Trophoblast cell (in vitro differentiated cells and primary cell): ENCODE measurements around the gene TUBB2B.
A peak's percentile ranks its signal among the peaks of the same experiment; 100 is the strongest.

Experiments used
- DNase-seq, 2 donors: peaks; one replicate each; pipeline ENCODE4 v3.0.0-alpha.2; 2016
- H2AFZ ChIP-seq: 2 replicates; pipeline ENCODE4 v1.6.1; 2013; ENCODE audit warnings: low read length, moderate library complexity, mild to moderate bottlenecking; ENCODE audit not compliant: insufficient read depth, poor library complexity
- H2AK5ac ChIP-seq: 2 replicates; pipeline ENCODE4 v1.6.1; 2013; ENCODE audit warnings: mild to moderate bottlenecking, low read length
- H2BK120ac ChIP-seq: 2 replicates; pipeline ENCODE4 v1.6.1; 2013; ENCODE audit warnings: low read length, mild to moderate bottlenecking, moderate library complexity; ENCODE audit not compliant: insufficient read depth, poor library complexity
- H2BK12ac ChIP-seq: 2 replicates; pipeline ENCODE4 v1.6.1; 2013; ENCODE audit warnings: mild to moderate bottlenecking, low read length, moderate library complexity
- H2BK5ac ChIP-seq: 2 replicates; pipeline ENCODE4 v1.6.1; 2013; ENCODE audit warnings: low read length, low read depth, moderate library complexity, mild to moderate bottlenecking; ENCODE audit not compliant: poor library complexity
- H3K14ac ChIP-seq: 2 replicates; pipeline ENCODE4 v1.6.1; 2013; ENCODE audit warnings: mild to moderate bottlenecking, low read length
- H3K18ac ChIP-seq: 2 replicates; pipeline ENCODE4 v1.6.1; 2013; ENCODE audit warnings: mild to moderate bottlenecking, low read length
- H3K23ac ChIP-seq: 2 replicates; pipeline ENCODE4 v1.6.1; 2013; ENCODE audit warnings: low read length
- H3K27ac ChIP-seq: 2 replicates; pipeline ENCODE4 v1.5.1; 2013; ENCODE audit warnings: low read depth, mild to moderate bottlenecking, inconsistent platforms, low read length, moderate library complexity
- H3K27me3 ChIP-seq: 2 replicates; pipeline ENCODE4 v1.6.1; 2013; ENCODE audit warnings: inconsistent platforms, mild to moderate bottlenecking, low read length, moderate library complexity; ENCODE audit not compliant: insufficient read depth
- H3K36me3 ChIP-seq, 2 experiments: 1 replicate in 1 of 2; 2 replicates in 1 of 2; pipeline ENCODE4 v1.6.1; 2013; ENCODE audit warnings: low read length in 2 of 2, mild to moderate bottlenecking in 2 of 2, moderate library complexity in 1 of 2; ENCODE audit not compliant: insufficient read depth in 2 of 2, control insufficient read depth in 1 of 2
- H3K4ac ChIP-seq: 2 replicates; pipeline ENCODE4 v1.6.1; 2013; ENCODE audit warnings: low read depth, mild to moderate bottlenecking, low read length, moderate library complexity
- H3K4me1 ChIP-seq, 2 experiments: 1 replicate in 1 of 2; 2 replicates in 1 of 2; pipeline ENCODE4 v1.6.1; 2013; ENCODE audit warnings: low read length in 2 of 2, mild to moderate bottlenecking in 2 of 2, moderate library complexity in 1 of 2; ENCODE audit not compliant: insufficient read depth in 2 of 2, control insufficient read depth in 1 of 2
- H3K4me2 ChIP-seq: 2 replicates; pipeline ENCODE4 v1.6.1; 2013; ENCODE audit warnings: inconsistent platforms, mild to moderate bottlenecking, low read length, moderate library complexity
- H3K4me3 ChIP-seq: 2 replicates; pipeline ENCODE4 v1.5.1; 2013; ENCODE audit warnings: mild to moderate bottlenecking, low read depth, low read length, inconsistent platforms
- H3K79me1 ChIP-seq: one replicate; pipeline ENCODE4 v1.6.1; 2013; ENCODE audit warnings: low read length
- H3K79me2 ChIP-seq: 2 replicates; pipeline ENCODE4 v1.6.1; 2013; ENCODE audit warnings: low read length, mild to moderate bottlenecking; ENCODE audit not compliant: control insufficient read depth, insufficient read depth, poor library complexity
- H3K9ac ChIP-seq: 2 replicates; pipeline ENCODE4 v1.6.1; 2013; ENCODE audit warnings: mild to moderate bottlenecking, low read length
- H3K9me3 ChIP-seq: 2 replicates; pipeline ENCODE4 v1.6.1; 2013; ENCODE audit warnings: low read depth, mild to moderate bottlenecking, control low read depth, inconsistent platforms, low read length; ENCODE audit not compliant: insufficient read depth
- H4K12ac ChIP-seq: 2 replicates; pipeline ENCODE4 v1.6.1; 2013; ENCODE audit warnings: low read depth, mild to moderate bottlenecking, low read length, moderate library complexity
- H4K8ac ChIP-seq: 2 replicates; pipeline ENCODE4 v1.6.1; 2013; ENCODE audit warnings: low read depth, mild to moderate bottlenecking, low read length, moderate library complexity
- H4K91ac ChIP-seq: one replicate; pipeline ENCODE4 v1.6.1; 2013; ENCODE audit warnings: low read depth, mild to moderate bottlenecking, low read length, moderate library complexity
- WGBS: extraction: QIAGEN DNeasy Blood & Tissue Kit; methylation state at CpG from one replicate; pipeline ENCODE4 v1.1.7; 2013; ENCODE audit warnings: missing lambda C conversion rate; ENCODE audit not compliant: insufficient read length, insufficient coverage; ENCODE audit errors: extremely low coverage; 5-methylcytosine and 5-hydroxymethylcytosine counted together

TUBB2B gene

DNA sequence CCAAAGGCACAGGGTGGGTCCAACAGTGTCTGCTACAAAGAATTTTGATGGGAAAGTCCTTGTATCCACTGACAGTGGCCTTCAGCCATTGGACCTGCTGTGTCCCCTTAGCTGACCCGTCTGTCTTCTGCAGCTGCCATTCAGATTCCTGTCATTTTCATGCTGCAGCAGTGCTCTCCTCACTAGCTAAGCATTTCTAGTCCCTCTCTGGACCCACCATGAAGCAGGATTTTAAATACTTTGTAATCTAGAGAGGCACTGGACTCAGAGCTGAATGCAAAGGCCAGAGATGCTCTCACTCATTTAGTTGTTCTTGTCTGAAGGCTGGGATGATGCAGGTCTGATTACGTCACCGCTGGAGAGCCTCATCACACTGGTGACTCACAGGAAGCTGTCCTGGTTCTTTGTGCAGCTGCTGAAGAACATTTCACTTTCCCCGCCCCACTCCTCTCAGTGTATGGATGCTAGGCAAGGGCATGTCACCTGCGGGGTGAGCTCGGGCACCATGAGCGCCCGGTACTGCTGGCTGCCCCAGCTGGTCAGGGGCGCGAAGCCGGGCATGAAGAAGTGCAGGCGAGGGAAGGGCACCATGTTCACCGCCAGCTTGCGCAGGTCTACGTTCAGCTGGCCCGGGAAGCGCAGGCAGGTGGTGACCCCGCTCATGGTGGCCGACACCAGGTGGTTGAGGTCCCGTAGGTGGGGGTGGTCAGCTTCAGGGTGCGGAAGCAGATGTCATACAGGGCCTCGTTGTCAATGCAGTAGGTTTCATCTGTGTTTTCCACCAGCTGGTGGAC, 50.7 kb downstream of the TUBB2B start:
- WGBS = no CpG with 5 or more reads among the region's 22 CpGs
- H4K8ac ChIP-seq = peak overlapping the region; percentile 61
- peak overlapping the region; percentile 60 for H3K14ac ChIP-seq
- peak overlapping the region; percentile 71 for H4K91ac ChIP-seq
- H3K4me2 ChIP-seq = no peak overlapping the region
- no peak overlapping the region for H2BK5ac ChIP-seq
- H3K79me1 ChIP-seq = peaks cover 2% of the 10 kb centered on the region
- H2AFZ ChIP-seq = no peak overlapping the region
- H3K9ac ChIP-seq = no peak overlapping the region
- H2BK12ac ChIP-seq = peak overlapping the region; percentile 11
- no peak overlapping the region for H4K12ac ChIP-seq
- no peak overlapping the region for H3K4me3 ChIP-seq
- H3K4me1 ChIP-seq = peaks cover 14 to 15% of the 10 kb centered on the region in 2 experiments
- no peak overlapping the region for H3K4ac ChIP-seq
- H2AK5ac ChIP-seq = peak overlapping the region; percentile 82
- no peaks in the 10 kb centered on the region for H3K27me3 ChIP-seq
- no peak overlapping the region for H3K23ac ChIP-seq
- H2BK120ac ChIP-seq = no peak overlapping the region
- no peaks in the 10 kb centered on the region for H3K79me2 ChIP-seq
- peak overlapping the region; percentile 40 for H3K27ac ChIP-seq
- peaks cover 2% of the 10 kb centered on the region for H3K9me3 ChIP-seq
- no peak overlapping the region for H3K18ac ChIP-seq
- peak; percentile 93 to 97 for DNase-seq
- H3K36me3 ChIP-seq = no peaks in the 10 kb centered on the region

DNA sequence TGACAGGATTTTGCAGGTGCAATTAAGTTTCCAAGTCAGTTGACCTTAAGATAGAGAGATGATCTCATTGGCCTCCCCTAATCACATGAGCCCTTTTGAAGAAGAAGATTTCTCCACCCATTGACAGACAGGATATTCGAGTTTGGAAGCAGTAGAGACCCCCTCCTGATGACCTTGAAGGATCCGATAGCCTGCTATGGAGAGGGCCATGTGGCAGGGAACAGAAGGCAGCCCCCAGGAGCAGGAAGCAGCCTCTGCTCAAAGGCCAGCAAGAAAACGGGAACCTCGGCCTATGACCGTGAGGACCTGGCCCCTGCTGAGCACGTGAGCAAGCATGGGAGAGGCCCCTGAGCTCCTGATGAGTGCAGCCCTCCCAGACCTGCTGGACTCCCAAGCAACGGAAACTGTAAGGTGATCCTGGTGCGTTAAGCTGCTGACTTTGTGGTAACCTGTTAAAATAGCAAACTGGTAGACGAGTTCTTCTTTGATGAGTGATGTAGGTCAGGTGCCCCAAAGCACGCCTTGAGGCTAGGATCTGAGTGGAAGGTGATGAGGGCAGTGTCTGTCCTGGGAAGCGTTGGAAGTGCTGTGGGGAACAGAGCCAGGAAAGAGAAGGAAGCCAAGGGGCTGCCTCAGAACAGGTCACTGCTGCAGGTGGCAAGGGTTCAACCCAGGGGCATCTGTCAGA, 51.6 kb downstream of the TUBB2B start:
- no peak overlapping the region for H3K9ac ChIP-seq
- H3K14ac ChIP-seq = no peak overlapping the region
- H3K9me3 ChIP-seq = peaks cover 2% of the 10 kb centered on the region
- WGBS = no CpG with 5 or more reads among the region's 11 CpGs
- H3K36me3 ChIP-seq = no peaks in the 10 kb centered on the region
- no peak overlapping the region for H3K23ac ChIP-seq
- H3K4me3 ChIP-seq = no peak overlapping the region
- no peak overlapping the region for H4K91ac ChIP-seq
- H3K4me1 ChIP-seq = peaks cover 18 to 19% of the 10 kb centered on the region in 2 experiments
- no peak overlapping the region for H3K4me2 ChIP-seq
- peak overlapping the region; percentile 40 for H3K27ac ChIP-seq
- no peak overlapping the region for H2BK120ac ChIP-seq
- peak; percentile 92 to 97 for DNase-seq
- H3K4ac ChIP-seq = no peak overlapping the region
- H2AFZ ChIP-seq = no peak overlapping the region
- H3K79me2 ChIP-seq = no peaks in the 10 kb centered on the region
- no peak overlapping the region for H2AK5ac ChIP-seq
- no peak overlapping the region for H4K8ac ChIP-seq
- peaks cover 6% of the 10 kb centered on the region for H3K79me1 ChIP-seq
- no peak overlapping the region for H4K12ac ChIP-seq
- no peak overlapping the region for H2BK5ac ChIP-seq
- no peak overlapping the region for H3K18ac ChIP-seq
- H2BK12ac ChIP-seq = no peak overlapping the region
- H3K27me3 ChIP-seq = no peaks in the 10 kb centered on the region
